HepG2 (cell line): ENCODE measurements around the gene SCARF1. TPM values are rescaled to one million over a fixed set of nuclear protein-coding genes. Genes with fewer than 3 reads are reported as not detected.
A peak's percentile ranks its signal among the peaks of the same experiment; 100 is the strongest.

Experiments
- DNMT3B ChIP-seq: conservative IDR thresholded peaks from 2 replicates; pipeline ENCODE4 v1.6.1; 2016; ENCODE audit warnings: missing biosample characterization, control low read depth
- ETS1 ChIP-seq: sonication (generic); formaldehyde crosslinking; IDR thresholded peaks from 2 replicates; pipeline ENCODE4 v1.4.0; 2020; ENCODE audit warnings: missing genetic modification reagents
- FOSL2 ChIP-seq: sonication (generic); formaldehyde crosslinking; IDR thresholded peaks from 2 replicates; pipeline ENCODE4 v1.4.0; 2020; ENCODE audit warnings: missing genetic modification reagents
- GPBP1L1 ChIP-seq: sonication (generic); formaldehyde crosslinking; IDR thresholded peaks from 2 replicates; pipeline ENCODE4 v1.5.0; 2020; ENCODE audit warnings: mild to moderate bottlenecking, missing genetic modification reagents
- HCFC1 ChIP-seq: fragments of 150-350 bp; IDR thresholded peaks from 2 replicates; pipeline ENCODE4 v1.6.1; 2014; ENCODE audit warnings: low read depth, low read length
- IRF2 ChIP-seq: IDR thresholded peaks from 2 replicates; pipeline ENCODE4 v1.6.1; 2018; ENCODE audit warnings: missing genetic modification reagents, missing compliant biosample characterization
- ISL2 ChIP-seq: sonication (generic); formaldehyde crosslinking; IDR thresholded peaks from 2 replicates; pipeline ENCODE4 v1.5.0; 2020; ENCODE audit warnings: missing genetic modification reagents
- KDM4B ChIP-seq: sonication (generic); formaldehyde crosslinking; IDR thresholded peaks from 2 replicates; pipeline ENCODE4 v1.4.0; 2020; ENCODE audit warnings: missing genetic modification reagents
- KMT2A ChIP-seq: sonication (generic); formaldehyde crosslinking; IDR thresholded peaks from 2 replicates; pipeline ENCODE4 v1.4.0; 2020; ENCODE audit warnings: missing genetic modification reagents
- MIER2 ChIP-seq: IDR thresholded peaks from 2 replicates; pipeline ENCODE4 v1.6.1; 2016; ENCODE audit warnings: missing biosample characterization, missing genetic modification reagents
- NBN ChIP-seq: fragments of 450-650 bp; conservative IDR thresholded peaks from 2 replicates; pipeline ENCODE4 v1.6.1; 2017
- NFATC3 ChIP-seq: sonication (generic); formaldehyde crosslinking; IDR thresholded peaks from 2 replicates; pipeline ENCODE4 v1.5.1; 2020; ENCODE audit warnings: mild to moderate bottlenecking, missing genetic modification reagents
- NFKBIZ ChIP-seq: IDR thresholded peaks from 2 replicates; pipeline ENCODE4 v1.6.1; 2018; ENCODE audit warnings: missing genetic modification reagents, missing compliant biosample characterization
- NRL ChIP-seq: sonication (generic); formaldehyde crosslinking; IDR thresholded peaks from 2 replicates; pipeline ENCODE4 v1.5.0; 2020; ENCODE audit warnings: missing genetic modification reagents, mild to moderate bottlenecking, moderate library complexity, borderline replicate concordance
- RORA ChIP-seq: sonication (generic); formaldehyde crosslinking; IDR thresholded peaks from 2 replicates; pipeline ENCODE4 v1.5.0; 2020; ENCODE audit warnings: mild to moderate bottlenecking, missing genetic modification reagents, moderate library complexity
- SETDB1 ChIP-seq: sonication (generic); formaldehyde crosslinking; IDR thresholded peaks from 2 replicates; pipeline ENCODE4 v1.5.1; 2020; ENCODE audit warnings: missing genetic modification reagents, mild to moderate bottlenecking, borderline replicate concordance
- SNAPC4 ChIP-seq: sonication (generic); formaldehyde crosslinking; IDR thresholded peaks from 2 replicates; pipeline ENCODE4 v1.4.0; 2020; ENCODE audit warnings: mild to moderate bottlenecking, missing genetic modification reagents
- TFAP4 ChIP-seq: sonication (generic); IDR thresholded peaks from 2 replicates; pipeline ENCODE4 v1.6.1; 2016; ENCODE audit warnings: low read depth, borderline replicate concordance
- ZBTB21 ChIP-seq: sonication (generic); formaldehyde crosslinking; IDR thresholded peaks from 2 replicates; pipeline ENCODE4 v1.4.0; 2020; ENCODE audit warnings: missing genetic modification reagents
- ZNF143 ChIP-seq: sonication (generic); formaldehyde crosslinking; IDR thresholded peaks from 2 replicates; pipeline ENCODE4 v1.4.0; 2020; ENCODE audit warnings: missing genetic modification reagents
- ZNF263 ChIP-seq: sonication (generic); formaldehyde crosslinking; IDR thresholded peaks from 2 replicates; pipeline ENCODE4 v1.4.0; 2020; ENCODE audit warnings: missing genetic modification reagents
- ZNF335 ChIP-seq: sonication (generic); formaldehyde crosslinking; IDR thresholded peaks from 2 replicates; pipeline ENCODE4 v1.4.0; 2020; ENCODE audit warnings: missing genetic modification reagents
- ZNF607 ChIP-seq: sonication (generic); formaldehyde crosslinking; IDR thresholded peaks from 2 replicates; pipeline ENCODE4 v1.5.1; 2020; ENCODE audit warnings: missing genetic modification reagents, mild to moderate bottlenecking, borderline replicate concordance
- ZNF614 ChIP-seq: IDR thresholded peaks from 2 replicates; pipeline ENCODE4 v1.6.1; 2018; ENCODE audit warnings: missing biosample characterization, missing genetic modification reagents, inconsistent platforms, borderline replicate concordance
- polyA plus RNA-seq, 8 experiments: library from polyadenylated mRNA; depleted of rRNA in 3 of 8; stranded (reverse) in 7 of 8; unstranded in 1 of 8; fragments of >200 nt; fragmentation: Illumina TruSeq in 4 of 8; extraction: Trizol in 4 of 8; gene quantifications; 2 replicates each; pipeline versions ENCODE4 v1.2.1 to v1.2.3, GENCODE V29; 2011 to 2016; ENCODE audit warnings: low read depth in 4 of 8, missing spikeins in 1 of 8, mixed read lengths in 1 of 8; ENCODE audit not compliant: insufficient read depth in 1 of 8
- total RNA-seq, 5 experiments: library from RNA; depleted of rRNA; stranded (reverse); fragments of >200 nt; fragmentation: Illumina TruSeq; extraction: Trizol; gene quantifications; 2 replicates each; pipeline ENCODE4 v1.2.3, GENCODE V29; 2016; ENCODE audit warnings: low read depth in 1 of 5

SCARF1 gene
- total and polyA plus RNA-seq, 2 of the 13 experiments (the other 11 are each of a cell fraction or from before 2014, with no cell fraction given), result 0.24 to 0.71 TPM

GRCh38 chr17:1627982-1628855 lies 17.3 kb downstream of the SCARF1 start, which contains the start of gene SLC43A2 (continued):
- TF ChIP-seq SNAPC4 (CRISPR knock-in tag), result no peak
- no peak for TF ChIP-seq ETS1
- TF ChIP-seq ZBTB21 (CRISPR knock-in tag), result no peak
- no peak; the same call in 1 of the 2 replicates for TF ChIP-seq KMT2A (CRISPR knock-in tag)
- TF ChIP-seq RORA (CRISPR knock-in tag), result no peak
- TF ChIP-seq KDM4B, result no peak
- no peak for TF ChIP-seq DNMT3B (CRISPR knock-in tag)
- no peak for TF ChIP-seq IRF2 (CRISPR knock-in tag)
- TF ChIP-seq SETDB1 (CRISPR knock-in tag), result no peak
- no peak for TF ChIP-seq HCFC1
- TF ChIP-seq NBN, result no peak
- no peak for TF ChIP-seq TFAP4
- TF ChIP-seq ZNF335 (CRISPR knock-in tag), result no peak
- no peak for TF ChIP-seq ZNF263 (CRISPR knock-in tag)
- TF ChIP-seq NRL, result no peak; the same call in 1 of the 2 replicates
- TF ChIP-seq ZNF607 (CRISPR knock-in tag), result no peak
- no peak for TF ChIP-seq ZNF614 (CRISPR knock-in tag)
- TF ChIP-seq FOSL2 (CRISPR knock-in tag), result no peak
- TF ChIP-seq NFKBIZ (CRISPR knock-in tag), result no peak
- TF ChIP-seq GPBP1L1, result no peak
- no peak for TF ChIP-seq ISL2 (CRISPR knock-in tag)
- TF ChIP-seq MIER2 (CRISPR knock-in tag), result no peak
- 0 out of 2 replicates have a peak, but pooled peaks have one; percentile 24 for TF ChIP-seq NFATC3
- TF ChIP-seq ZNF143 (CRISPR knock-in tag), result no peak
